ENCODE measurements around the gene GPM6B.

Gene GPM6B

DNA sequence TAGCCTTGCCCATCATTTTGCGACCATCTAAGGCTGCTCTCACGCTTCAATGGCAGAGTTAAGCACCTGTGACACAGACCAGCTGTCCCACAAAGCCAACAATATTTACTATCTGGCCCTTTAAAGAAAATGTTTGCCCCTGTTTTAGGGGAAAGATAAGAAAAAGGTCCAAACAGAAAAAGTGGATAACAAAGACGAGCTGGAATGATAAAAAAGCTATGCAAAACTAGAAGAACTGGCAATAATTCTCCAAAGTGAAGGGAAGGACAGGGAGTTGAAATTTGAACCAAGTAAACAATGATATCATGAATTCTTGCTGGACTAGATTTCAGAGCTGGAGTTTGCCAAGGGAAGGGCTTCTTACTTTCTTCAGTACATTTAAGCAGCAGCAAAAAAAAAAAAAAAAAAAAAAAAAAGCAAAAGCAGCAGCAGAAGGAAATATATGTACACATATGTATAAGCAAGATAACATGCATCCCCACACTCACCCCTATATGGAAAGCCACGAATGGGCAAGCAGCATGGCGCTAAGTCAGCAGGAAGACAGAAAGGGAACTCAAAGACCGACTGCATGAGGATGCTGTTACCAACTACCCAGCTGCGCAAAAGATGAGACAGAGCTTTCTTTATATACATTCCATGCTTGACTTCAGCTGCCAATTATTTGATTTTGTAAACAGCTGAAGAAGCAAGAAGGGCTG is 94.9 kb downstream of the GPM6B start:
- no peak for DNase-seq

DNA sequence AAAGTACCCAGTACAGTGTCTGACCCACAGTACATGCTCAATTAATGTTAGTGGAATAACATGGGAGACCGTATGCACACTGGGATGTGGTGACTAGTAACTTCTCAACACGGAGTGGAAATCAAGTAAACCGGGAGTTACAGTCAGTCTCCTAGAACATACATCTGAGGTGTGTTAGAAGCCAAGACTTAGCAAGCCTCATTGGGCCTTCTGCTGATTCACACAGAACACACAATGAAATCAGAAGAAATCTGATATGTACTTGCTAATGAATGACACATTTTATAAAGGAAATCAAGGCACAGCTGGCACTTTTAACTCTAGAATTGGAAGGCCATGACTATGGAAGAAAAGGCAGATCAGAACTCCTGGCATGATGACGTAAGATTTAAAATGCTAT is 95.5 kb downstream of the GPM6B start:
- no peak for DNase-seq

Measured in central memory CD4-positive, alpha-beta T cell (primary cell).